ENCODE data around the gene YARS1.
A peak's percentile ranks its signal among the peaks of the same experiment; 100 is the strongest.
"Not testable (repeated sequence)": the region's sequence is repeated elsewhere in the genome, so short reads cannot be mapped to it uniquely, and the experiment has no call there.

Gene YARS1

DNA sequence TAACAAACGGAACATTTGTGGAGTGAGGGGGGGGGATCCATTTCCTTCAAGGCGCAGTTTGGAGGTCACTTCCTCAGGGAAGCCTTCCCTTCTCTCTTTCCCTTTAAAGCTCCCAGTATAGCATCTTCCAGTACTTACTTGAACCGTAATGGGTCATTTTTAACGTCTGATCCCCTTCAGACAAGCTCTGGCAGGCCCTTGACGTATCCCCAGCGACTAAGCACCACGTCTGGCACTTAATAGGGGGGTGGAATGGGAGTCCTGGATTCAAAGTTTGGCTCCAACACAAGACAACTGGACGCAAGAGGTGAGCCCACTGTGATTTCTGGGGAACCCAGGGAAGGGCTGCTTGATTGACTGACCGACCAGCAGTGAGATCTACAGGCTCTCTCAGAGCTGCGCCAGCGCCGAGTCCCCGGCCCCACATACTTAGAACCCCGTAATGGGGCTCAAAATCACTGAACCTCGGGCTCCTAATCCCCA, 441 bp downstream of the YARS1 start:
- DNase-seq = peak; percentile 37

DNA sequence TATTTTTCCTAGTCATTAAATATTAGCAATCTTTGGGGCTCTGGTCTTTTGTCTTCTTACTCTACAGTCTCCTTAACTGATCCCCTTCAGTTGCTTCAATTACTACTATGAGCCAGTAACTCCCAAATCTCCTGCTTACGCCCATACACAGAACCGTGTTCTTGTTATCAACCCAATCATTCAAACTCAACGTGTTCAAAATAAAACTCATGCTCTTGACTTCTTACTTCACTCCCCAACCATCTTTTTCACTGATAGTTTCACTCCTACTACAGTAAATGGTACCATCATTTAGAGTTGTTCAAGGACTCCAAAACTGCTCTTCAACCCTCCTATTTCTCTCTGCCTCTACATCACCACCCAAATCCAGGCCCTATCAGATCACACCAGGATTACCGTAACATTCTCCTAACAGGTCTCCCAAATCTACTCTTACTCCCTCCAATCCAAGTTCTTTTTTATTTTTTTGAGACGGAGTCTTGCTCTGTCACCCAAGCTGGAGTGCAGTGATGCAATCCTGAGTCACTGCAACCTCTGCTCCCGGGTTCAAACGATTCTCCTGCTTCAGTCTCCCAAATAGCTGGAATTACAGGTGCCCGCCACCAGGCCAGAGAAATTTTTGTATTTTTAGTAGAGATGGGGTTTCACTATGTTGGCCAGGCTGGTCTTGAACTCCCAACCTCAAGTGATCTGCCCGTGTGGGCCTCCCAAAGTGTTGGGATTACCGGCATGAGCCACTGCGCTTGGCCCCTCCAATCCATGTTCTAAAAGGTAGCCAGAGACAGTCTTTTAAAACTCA, 3.0 kb downstream of the YARS1 start:
- peak; percentile 22 for DNase-seq

DNA sequence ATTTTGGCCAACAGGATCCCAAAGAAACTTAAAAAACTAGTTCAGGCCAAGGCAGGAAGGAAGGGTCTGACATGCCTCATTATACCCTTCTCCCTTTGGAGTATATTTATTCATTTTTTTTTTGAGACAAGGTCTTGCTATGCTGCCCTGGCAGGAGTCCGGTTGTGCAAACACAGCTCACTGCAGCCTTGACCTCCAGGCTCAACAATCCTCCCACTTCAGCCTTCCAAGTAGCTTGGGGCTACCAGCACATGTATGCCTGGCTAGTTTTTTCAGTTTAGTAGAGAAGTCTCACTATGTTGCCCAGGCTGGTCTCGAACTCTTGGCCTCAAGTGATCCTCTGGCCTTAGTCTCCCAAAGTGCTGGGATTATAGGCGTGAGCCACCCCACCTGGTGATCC, 5.2 kb downstream of the YARS1 start:
- no peak for DNase-seq

DNA sequence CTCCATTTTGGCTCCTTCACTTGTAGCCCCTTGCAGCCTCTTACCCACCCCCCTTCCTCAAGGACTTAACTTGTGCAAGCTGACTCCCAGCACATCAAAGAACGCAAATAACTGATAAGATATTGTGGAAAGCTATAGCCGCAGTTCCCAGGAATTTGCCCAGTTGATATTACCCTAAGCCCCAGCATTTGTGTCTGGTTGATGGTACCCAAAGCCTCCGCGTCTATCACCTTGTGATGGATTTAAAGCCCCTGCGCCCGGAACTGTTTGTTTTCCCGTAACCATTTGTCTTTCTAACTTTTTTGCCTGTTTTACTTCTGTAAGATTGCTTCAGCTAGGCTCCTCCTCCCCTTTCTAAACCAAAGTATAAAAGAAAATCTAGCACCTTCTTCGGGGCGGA, 5.9 kb downstream of the YARS1 start:
- DNase-seq = no peak

DNA sequence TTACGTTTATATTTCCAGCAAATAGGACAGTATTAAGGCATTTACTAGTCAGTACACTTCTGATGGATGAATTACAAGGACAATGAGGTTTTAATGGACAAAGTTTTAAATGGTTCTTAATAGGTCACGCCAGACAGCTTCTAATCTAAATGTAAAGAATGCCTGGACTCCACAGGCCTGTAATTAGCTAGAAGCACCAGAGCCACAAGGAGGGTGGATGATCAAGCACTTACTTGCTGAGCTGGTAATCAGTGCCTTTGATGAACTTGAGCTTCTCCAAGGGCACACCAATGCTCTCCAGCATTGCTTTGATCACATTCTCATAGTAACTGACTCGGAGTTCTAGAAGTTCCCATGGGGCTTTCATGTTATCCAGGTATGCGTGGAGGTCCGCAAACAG, 6.8 kb downstream of the YARS1 start:
- DNase-seq = no peak

DNA sequence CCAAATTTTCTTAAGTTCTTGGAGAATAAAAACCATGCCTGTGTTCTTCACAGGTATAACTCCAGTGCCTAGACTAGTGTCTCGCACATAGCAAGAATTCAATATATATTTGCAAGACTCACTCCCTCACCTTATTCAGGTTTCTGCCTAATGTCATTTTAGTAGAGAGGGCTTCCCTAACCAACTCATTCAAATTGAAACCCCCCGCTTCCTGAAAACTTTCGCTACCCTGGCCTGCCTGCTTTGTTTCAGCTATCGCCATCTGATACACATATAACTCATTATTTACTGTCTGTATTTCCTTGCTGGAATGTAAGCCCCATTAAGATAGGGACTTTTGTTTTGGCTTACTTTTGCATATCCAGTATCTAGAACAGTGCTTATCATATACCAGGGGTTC, 8.6 kb downstream of the YARS1 start:
- no peak for DNase-seq

DNA sequence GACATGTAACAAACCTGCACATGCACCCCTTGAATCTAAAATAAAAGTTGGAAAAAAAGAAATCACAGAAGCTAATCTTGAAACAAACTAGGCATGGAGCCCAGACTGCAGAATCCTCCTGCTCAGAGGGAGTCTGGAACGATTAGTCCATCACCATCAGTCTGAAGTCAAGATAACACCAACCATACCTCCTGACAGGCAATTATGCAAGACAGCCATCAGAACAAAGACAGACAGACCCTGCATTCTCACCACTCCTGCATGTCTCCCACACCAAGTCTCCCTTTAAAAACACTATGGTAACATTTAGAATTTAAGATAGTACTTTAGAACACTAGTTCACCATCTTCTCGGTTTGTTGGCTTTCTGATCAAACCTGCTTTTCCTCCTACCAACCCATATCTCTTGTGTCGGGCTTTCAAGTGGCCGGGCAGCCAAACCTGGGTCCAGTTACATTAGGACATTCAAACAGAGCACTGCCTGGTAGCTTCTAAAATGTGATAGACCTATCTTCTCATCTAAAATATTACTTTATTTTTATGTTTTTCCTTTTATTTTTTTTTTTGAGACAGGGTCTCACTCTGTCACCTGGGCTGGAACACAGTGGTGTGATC, 10.1 kb downstream of the YARS1 start:
- no peak for DNase-seq

DNA sequence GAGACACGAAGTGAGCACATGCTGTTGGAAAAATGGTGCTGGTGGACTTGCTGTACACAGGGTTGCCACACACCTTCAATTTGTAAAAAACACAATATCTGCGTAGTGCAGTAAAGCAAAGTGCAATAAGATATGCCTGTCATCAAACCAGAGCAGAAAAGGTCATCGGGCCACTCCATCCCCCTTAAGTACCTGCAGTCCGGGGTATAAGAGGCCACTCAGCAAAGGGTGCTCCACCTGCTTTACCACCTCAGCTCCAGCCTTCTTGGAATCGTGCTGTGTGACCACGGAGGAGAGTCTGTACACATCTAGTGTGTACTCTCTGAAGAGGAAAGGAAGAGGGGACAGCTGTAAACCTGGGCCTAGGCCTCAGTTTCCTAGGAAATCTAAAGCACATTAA, 10.9 kb downstream of the YARS1 start:
- no peak for DNase-seq

DNA sequence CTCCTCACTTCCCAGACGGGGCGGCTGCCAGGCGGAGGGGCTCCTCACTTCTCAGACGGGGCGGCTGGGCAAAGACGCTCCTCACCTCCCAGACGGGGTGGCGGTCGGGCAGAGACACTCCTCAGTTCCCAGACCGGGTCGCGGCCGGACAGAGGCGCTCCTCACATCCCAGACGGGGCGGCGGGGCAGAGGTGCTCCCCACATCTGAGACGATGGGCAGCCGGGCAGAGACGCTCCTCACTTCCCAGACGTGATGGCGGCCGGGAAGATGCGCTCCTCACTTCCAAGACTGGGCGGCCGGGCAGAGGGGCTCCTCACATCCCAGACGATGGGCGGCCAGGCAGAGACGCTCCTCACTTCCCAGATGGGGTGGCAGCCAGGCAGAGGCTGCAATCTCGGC, 12.7 kb downstream of the YARS1 start:
- DNase-seq = not testable (repeated sequence)

DNA sequence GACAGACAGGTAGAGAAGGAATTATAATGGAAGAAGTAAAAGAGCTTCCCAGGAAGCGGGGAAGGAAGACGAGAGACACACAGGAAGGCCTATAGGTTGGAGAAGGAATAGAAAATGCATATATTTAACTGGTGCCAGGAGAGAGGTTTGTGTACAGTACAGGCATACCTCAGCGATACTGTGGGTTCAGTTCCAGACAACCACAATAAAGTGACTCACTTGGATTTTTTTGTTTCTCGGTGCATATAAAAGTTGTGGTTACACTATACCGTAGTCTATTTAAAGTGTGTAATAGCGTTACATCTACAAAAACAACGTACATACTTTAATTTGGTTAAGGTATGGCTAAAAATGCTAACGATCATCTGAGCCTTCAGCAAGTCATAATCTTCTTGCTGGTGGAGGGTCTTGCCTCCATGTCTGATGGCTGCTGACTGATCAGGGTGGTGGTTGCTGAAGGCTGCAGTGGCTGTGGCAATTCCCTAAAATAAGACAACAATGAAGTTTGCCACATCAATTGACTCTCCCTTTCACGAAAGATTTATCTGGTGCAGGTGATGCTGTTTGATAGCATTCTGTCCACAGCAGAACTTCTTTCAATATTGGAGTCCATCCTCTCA, 16.0 kb downstream of the YARS1 start:
- peak; percentile 77 for DNase-seq

DNA sequence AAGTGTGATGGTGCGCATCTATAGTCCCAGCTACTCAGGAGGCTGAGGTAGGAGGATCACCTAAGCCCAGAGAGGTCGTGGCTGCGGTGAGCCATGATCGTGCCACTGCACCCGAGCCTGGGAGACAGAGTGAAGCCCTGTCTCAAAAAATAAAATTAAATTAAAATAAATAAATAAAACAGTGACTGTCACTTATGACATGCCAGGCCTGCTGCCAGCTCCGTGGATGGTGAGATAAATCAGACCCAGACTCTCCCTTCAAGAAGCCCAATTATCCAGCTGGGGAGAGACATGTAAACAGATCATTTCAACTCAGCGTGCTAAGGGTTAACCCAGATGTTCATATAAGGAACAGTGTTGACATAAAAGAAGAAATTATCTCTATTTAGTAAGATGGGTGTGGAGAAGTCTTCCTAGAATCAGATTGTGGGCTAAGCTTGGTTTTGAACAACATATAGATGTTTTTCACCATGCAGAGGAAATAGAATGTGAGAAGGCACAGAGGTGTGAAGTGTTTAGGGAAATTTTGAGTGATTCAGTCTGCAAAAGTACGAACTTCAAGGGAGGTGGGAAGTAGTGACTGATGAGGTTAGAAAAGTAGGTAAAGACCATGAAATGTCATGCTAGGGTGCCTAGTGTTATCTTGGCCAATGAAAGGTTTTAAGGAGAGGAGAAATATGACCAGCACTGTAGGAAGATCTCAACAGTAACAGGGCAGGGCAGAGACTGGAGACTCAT, 18.3 kb downstream of the YARS1 start:
- DNase-seq = no peak

DNA sequence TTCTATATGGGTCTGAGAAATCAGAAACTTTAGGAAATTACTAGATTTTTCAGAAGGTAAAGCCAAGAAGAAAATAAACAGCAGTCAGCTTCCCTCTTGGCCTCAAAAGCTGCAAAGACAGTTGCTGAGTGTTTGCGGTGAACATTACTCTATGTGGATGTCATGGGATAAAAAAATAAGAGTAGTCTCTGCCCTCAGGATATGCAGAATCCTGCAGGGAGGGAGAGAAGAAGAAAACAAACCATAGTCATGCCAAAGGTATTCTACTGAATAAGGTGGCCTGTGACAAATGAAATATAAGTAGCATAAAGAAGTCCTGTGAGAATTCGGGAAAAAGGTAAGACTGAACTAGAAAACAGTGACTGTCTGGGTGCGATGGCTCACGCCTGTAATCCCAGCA, 19.0 kb downstream of the YARS1 start:
- no peak for DNase-seq

DNA sequence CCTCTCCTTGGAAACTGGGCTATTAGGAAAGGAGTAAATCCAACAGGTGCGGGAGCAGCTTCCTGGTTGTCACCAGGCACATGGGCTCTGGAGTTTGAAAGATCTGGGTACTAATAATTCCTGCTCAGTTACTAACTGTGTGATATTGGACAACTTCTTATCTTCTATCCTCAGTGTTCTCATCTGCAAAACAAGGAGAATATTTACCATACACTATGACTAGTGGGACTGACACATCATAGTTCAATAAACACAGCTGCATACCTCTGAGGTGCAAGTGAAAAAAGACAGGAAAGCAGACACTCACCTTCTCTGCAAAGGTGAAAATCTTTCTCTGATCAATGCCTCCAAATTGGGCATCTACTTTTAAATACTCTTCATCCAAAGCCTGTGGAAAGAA, 19.7 kb downstream of the YARS1 start:
- DNase-seq = no peak

DNA sequence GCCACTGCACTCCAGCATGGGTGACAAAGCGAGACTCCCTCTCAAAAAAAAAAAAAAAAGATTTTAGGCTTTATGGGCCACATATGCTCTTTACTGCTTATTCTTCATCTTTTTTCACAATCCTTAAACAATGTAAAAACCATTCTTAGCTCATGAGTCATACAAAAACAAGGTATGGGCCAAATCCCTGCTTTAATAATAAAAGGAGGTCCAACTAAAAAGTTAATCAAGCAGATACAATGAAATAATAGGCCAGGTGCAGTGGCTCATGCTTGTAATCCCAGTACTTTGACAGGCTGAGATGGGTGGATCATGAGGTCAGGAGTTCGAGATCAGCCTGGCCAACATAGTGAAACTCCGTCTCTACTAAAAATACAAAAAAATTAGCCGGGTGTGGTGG, 21.4 kb downstream of the YARS1 start:
- DNase-seq = peak; percentile 66

DNA sequence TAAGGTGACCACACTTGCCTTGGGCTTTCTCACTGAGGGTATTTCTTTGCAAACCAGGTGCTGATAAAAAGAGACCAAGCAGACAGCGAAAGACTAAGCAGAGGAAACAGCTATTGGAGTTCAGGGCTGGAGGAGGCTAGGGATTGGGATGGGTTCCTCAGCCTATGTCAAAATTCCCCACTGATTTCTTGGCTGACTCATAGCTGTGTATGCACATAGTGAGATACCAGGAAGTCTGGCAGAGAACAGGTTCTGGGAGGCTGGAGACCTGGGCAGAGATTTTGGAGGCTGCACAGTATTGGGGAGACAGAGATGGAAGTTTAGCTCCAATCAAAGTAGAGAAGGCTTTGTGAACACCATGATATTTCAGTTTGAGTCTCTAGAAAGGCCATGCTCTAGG, 25.3 kb downstream of the YARS1 start:
- DNase-seq = peak; percentile 34

DNA sequence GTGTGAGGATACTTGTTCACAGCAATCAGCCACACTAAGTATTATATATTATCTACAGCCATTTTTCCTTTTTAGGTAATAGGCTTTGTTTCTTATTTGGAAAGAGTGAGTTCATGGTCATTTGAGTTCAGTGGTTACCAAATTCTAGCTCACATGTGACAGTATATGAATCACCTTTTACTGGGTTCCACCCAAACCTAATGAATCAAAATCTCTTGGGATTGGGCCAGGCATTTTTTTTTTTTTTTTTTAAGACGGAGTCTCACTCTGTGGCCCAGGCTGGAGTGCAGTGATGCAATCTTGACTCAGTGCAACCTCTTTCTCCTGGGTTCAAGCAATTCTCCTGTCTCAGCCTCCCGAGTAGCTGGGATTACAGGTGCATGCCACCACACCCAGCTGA, 27.8 kb downstream of the YARS1 start:
- DNase-seq = peak; percentile 88

DNA sequence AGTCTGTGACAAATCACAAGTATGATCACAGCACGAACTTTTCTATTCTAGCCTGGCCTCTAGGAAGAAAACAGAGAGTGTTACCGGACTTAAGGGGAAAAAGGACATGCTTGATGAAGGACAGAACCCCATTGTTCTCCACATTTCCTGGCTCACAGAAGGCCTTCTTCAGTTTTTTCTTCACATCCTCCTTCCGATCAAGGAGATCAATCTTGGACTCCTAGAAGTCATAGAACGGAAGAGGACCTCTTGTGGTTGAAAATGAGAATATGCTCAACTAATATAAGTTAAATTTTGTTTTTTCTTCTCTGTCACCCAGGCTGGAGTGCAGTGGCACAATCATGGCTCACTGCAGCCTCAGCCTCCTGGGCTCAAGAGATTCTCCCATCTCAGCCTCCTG, 30.3 kb downstream of the YARS1 start:
- DNase-seq = no peak

DNA sequence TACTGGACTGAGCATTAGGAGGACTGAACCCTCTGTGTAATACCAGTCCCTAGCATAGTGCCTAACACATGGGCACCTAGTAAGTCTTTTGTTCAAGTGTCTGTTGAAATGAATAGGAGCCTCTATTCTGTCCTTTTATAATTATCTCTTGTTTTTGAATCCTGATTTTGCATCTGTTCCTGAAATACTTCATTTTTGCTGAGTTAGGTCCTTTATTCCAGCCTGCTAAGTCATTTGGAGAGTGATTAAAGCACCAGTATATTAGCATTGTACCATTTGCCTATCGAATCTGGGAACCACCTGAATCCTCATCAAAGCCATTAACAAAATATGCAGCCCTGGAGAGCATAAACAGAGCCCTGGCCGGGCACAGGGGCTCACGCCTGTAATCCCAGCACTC, 32.3 kb downstream of the YARS1 start:
- no peak for DNase-seq

DNA sequence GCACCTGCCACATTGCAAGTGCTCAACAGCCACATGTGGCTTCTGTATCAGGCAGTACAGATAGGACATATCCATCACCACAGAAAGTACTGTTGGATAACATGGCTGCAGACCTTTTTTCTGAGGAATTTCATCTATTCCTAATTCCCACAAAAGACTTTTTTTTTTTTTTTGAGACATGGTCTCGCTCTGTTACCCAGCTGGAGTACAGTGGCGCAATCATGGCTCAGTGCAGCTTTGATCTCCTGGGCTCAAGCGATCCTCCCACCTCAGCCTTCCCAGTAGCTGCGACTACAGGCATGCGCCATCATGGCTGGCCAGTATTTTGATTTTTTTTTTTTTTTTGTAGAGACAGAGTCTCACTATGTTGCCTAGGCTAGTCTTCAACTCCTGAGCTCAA, 33.3 kb downstream of the YARS1 start:
- no peak for DNase-seq

DNA sequence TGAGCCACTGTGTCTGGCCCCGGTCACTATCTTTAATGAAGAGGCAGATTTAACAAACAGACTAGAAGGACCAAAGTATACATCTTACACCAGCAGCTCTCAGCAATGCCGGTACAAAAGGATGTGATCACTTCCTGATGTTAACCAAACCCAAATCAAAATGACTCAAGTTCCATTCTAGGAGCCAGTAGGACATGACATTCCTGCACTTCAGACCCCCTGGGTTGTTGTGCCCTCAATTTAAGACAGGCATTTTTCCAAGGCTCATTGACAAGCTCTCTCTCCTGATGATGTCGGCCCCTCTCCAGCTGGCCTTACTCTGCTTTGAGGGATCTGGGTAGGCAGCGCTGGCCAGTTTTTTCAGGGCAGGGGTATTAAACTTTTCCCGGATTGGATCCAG, 35.1 kb downstream of the YARS1 start:
- DNase-seq = peak; percentile 61

DNA sequence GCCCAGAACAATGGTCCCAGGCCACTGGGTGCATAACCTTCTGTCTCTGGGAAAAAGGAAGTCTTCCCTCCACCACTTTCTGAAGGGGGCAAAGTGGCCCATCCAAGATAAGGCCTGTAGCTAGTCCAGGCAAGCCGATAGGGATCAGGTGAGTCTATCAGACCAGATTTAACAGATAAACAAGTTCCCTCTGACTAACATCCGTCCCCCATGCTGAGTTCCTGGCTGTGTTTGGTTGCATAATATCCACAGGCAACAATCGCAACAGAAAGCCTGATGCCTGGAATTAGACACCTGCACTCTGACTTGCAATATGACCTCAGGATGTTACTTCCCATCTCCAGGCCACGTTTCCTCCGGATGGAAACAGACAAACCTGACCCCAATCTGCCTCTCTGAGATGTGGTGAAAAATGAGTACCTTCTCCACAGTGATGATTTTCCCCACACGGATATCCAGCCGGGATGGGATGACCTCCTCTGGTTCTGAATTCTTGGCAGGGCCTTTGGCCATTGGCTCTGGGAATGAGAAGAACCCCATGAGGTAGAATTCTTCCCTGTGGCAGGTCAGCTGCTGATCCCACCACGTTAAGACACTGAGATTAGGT, 36.4 kb downstream of the YARS1 start:
- DNase-seq = no peak

DNA sequence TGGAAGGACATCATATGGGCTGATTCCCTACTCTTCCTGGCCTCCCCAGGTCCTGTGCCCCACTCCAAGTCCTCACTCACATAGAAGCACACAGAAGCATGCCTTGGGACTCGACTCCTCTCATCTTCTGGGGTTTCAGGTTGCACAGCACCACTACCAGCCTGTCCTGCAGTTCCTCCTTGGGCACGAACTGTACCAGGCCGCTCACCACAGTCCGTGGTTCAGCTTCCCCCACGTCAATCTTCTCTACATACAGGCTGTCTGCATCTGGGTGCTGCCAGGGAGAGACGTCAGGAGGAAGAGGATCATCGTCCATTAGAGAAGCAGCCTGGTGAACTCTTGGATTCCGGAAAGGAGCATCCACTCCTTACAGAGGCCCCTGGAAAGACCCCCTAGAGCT, 37.2 kb downstream of the YARS1 start:
- DNase-seq = no peak

DNA sequence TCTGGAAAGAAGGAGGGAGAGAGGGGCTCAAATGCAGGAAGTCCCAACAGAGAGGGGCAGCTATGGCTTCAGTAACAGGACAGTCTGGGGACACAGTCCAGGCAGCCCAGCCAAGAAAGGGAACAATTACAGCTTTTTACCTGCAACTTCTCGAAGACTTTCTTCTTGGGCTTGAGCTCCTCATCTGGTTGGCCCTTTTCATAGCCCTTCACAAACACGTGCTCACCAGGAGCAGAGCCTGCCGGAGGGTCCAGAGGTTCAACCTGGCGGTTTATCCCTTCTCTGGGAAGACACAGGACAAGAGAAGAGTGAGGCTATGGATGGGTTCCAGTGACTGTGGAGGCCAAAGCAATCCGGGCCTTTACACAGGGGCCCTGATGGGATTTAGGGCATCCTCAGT, 37.9 kb downstream of the YARS1 start:
- DNase-seq = no peak
